ENCODE data around the gene ACLY. TPM values are rescaled to one million over a fixed set of nuclear protein-coding genes. Genes with fewer than 3 reads are reported as not detected.

ACLY gene
- total RNA-seq, 1 experiment from 2014 or later = 184 TPM

DNA sequence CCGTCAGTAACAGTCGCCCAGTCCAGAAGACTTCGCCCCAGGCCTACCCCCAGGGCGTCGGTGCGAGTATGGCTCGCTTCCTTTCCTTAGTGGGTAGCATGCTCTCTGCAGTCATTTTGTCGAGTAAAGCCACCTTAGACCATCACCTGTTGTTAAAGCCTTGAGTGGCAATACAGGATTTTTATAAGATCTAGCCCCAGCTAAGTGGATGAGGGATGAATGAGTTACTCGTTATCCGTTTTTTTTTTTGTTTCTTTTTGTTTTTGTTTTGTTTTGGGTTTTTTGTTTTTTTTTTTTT lies 53.2 kb downstream of the ACLY start:
- intact Hi-C loops (cut with micrococcal nuclease; ENCODE audit: unreplicated experiment) = loop anchor here (10.0 kb wide), 1 partner anchor 131 kb away; the partner anchor contains the start of gene HAP1
- Histone ChIP-seq H3K4me2 (peak overlapping the region; percentile 98), H3K9me3 (ENCODE audit: insufficient read depth, low read depth) (no peaks in the 10 kb centered on the region), H3K4me3 (peak overlapping the region; percentile 87; the same call in 1 of the 2 replicates), H3F3A (ENCODE audit: insufficient read depth, low read depth) (peaks cover 35% of the 10 kb centered on the region; the same call in 1 of the 2 replicates), H3K27me3 (ENCODE audit: insufficient read depth, low read depth) (no peaks in the 10 kb centered on the region), H2AFZ (peak overlapping the region; percentile 98), H3K79me2 (ENCODE audit: low read depth) (peaks cover 45% of the 10 kb centered on the region), H3K36me3 (ENCODE audit: low read depth) (peaks cover 4% of the 10 kb centered on the region), H3K4me1 (replicated peaks; ENCODE audit: insufficient read depth) (peaks cover 16% of the 10 kb centered on the region), H3K27ac (no peak overlapping the region), H4K20me1 (ENCODE audit: insufficient read depth) (peaks cover 23% of the 10 kb centered on the region), H3K9me2 (ENCODE audit: insufficient read depth) (no peaks in the 10 kb centered on the region)
- ChIA-PET POLR2A (ENCODE audit: unreplicated experiment) (interaction anchor here (0.6 kb wide), 2 partner anchors 14 to 247 kb away, joined by 3 to 6 read pairs; partner anchors contain the start of gene DHX58), CTCF (interaction anchor here (0.7 kb wide), 2 partner anchors 67 kb away, joined by 3 to 4 read pairs; no protein-coding TSS in a partner anchor)
- DNase-seq = no peak
- no peak for TF ChIP-seq EZH2 (IDR thresholded peaks at IDR 0.05; ENCODE audit: low read depth)
- TF ChIP-seq, protein P1, sequence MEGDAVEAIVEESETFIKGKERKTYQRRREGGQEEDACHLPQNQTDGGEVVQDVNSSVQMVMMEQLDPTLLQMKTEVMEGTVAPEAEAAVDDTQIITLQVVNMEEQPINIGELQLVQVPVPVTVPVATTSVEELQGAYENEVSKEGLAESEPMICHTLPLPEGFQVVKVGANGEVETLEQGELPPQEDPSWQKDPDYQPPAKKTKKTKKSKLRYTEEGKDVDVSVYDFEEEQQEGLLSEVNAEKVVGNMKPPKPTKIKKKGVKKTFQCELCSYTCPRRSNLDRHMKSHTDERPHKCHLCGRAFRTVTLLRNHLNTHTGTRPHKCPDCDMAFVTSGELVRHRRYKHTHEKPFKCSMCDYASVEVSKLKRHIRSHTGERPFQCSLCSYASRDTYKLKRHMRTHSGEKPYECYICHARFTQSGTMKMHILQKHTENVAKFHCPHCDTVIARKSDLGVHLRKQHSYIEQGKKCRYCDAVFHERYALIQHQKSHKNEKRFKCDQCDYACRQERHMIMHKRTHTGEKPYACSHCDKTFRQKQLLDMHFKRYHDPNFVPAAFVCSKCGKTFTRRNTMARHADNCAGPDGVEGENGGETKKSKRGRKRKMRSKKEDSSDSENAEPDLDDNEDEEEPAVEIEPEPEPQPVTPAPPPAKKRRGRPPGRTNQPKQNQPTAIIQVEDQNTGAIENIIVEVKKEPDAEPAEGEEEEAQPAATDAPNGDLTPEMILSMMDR (conservative IDR thresholded peaks at IDR 0.05) = no peak
- no TSS peak for BruUV-seq (replicated peaks)

DNA sequence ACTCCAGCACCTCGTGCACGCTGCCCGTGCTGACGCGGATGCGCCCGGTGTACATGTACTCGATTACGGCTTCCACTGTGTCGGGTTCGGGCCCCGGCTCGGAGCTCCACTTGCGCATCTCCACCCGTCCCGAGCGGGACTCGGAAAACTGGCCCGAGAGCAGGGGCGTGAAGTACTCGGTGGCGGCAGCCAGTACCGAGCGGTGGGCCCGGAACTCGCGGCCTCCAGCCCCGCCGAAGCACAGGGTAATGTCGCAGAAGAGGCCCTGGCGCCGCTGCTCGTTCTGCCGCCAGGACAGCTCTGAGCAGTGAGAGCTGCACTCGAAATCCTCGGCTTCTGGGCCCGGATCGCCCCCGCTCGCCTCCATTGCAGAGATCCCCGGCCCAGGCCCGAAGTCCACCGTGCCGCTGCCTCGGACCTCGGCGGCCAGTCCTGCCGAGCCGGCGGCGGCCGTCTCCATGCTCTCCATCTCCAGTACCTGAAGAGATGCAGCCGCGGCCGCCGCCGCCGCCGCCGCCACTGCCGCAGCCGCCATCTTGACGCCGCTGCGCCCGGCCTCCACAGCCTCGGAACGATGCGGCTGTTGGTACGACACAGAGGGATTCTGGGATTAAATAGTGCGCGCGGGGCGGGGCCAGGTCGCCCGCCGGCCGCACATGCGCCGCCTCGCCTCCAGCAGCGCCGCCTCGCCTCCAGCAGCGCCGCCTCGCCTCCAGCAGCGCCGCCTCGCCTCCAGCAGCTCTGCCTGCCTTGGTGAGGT lies 53.7 kb downstream of the ACLY start, which contains the start of gene KLHL11:
TSS of gene KLHL11 (minus strand) at position 588 of the 760 bp plus-strand sequence. CDS start at position 535, 53 bp downstream.
- Histone ChIP-seq H3K36me3 (ENCODE audit: low read depth) (peaks cover 4% of the 10 kb centered on the region), H3K79me2 (ENCODE audit: low read depth) (peaks cover 51% of the 10 kb centered on the region), H3F3A (ENCODE audit: insufficient read depth, low read depth) (peaks cover 31% of the 10 kb centered on the region; the same call in 1 of the 2 replicates), H3K27me3 (ENCODE audit: insufficient read depth, low read depth) (no peaks in the 10 kb centered on the region), H2AFZ (peak within 1 kb of the TSS; percentile 98), H4K20me1 (ENCODE audit: insufficient read depth) (peaks cover 29% of the 10 kb centered on the region), H3K9me3 (ENCODE audit: insufficient read depth, low read depth) (no peaks in the 10 kb centered on the region), H3K27ac (peak within 1 kb of the TSS; percentile 44), H3K4me2 (peak within 1 kb of the TSS; percentile 98), H3K9me2 (ENCODE audit: insufficient read depth) (no peaks in the 10 kb centered on the region), H3K4me3 (peak within 1 kb of the TSS; percentile 87), H3K4me1 (replicated peaks; ENCODE audit: insufficient read depth) (peaks cover 16% of the 10 kb centered on the region)
- DNase-seq = peak; percentile 66 to 84
- ChIA-PET CTCF (interaction anchor here (0.7 kb wide), 2 partner anchors 66 to 68 kb away, joined by 3 to 4 read pairs; no protein-coding TSS in a partner anchor), POLR2A (ENCODE audit: unreplicated experiment) (interaction anchor here (0.6 kb wide), 3 partner anchors 14 to 248 kb away, joined by 3 to 6 read pairs (median 4); partner anchors contain the start of gene DHX58)
- TF ChIP-seq, protein P1 (conservative IDR thresholded peaks at IDR 0.05) = no peak
- TF ChIP-seq EZH2 (IDR thresholded peaks at IDR 0.05; ENCODE audit: low read depth) = no peak
- intact Hi-C loops (cut with micrococcal nuclease; ENCODE audit: unreplicated experiment) = loop anchor here (10.0 kb wide), 1 partner anchor 130 kb away; the partner anchor contains the start of gene HAP1
- BruUV-seq (replicated peaks) = no TSS peak

DNA sequence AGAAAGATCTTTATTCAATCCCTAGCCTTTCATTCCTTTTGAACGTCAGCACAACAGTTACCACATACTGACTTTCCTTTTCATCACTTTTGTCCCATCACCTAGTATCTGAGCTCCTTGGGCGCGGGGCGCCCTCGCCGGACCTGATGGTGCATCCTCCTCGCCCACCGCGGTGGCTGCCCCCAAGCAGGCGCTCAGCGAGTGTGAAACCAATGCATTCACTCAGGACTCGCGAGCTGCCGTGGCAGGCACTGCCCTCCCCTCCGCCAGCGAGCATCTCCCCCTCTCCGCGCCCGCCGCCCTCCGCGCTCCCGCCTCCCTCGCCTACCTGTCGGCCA lies 54.3 kb downstream of the ACLY start:
- intact Hi-C loops (cut with micrococcal nuclease; ENCODE audit: unreplicated experiment) = loop anchor here (10.0 kb wide), 1 partner anchor 130 kb away; the partner anchor contains the start of gene HAP1
- Histone ChIP-seq H3K9me2 (ENCODE audit: insufficient read depth) (no peaks in the 10 kb centered on the region), H3K9me3 (ENCODE audit: insufficient read depth, low read depth) (no peaks in the 10 kb centered on the region), H3K27me3 (ENCODE audit: insufficient read depth, low read depth) (no peaks in the 10 kb centered on the region), H3K4me2 (peak overlapping the region; percentile 98), H3K27ac (peak overlapping the region; percentile 44), H3K79me2 (ENCODE audit: low read depth) (peaks cover 56% of the 10 kb centered on the region), H3F3A (ENCODE audit: insufficient read depth, low read depth) (peaks cover 26% of the 10 kb centered on the region; the same call in 1 of the 2 replicates), H3K4me3 (peak overlapping the region; percentile 87), H2AFZ (peak overlapping the region; percentile 98), H4K20me1 (ENCODE audit: insufficient read depth) (peaks cover 34% of the 10 kb centered on the region), H3K4me1 (replicated peaks; ENCODE audit: insufficient read depth) (peaks cover 16% of the 10 kb centered on the region), H3K36me3 (ENCODE audit: low read depth) (peaks cover 3% of the 10 kb centered on the region)
- ChIA-PET POLR2A (ENCODE audit: unreplicated experiment) (interaction anchor here (0.6 kb wide), 1 partner anchor 91 kb away, joined by 4 read pairs; no protein-coding TSS in a partner anchor), CTCF (no interaction called here)
- BruUV-seq (replicated peaks) = no TSS peak
- no peak for TF ChIP-seq EZH2 (IDR thresholded peaks at IDR 0.05; ENCODE audit: low read depth)
- TF ChIP-seq, protein P1 (conservative IDR thresholded peaks at IDR 0.05) = no peak
- no peak for DNase-seq

Measured in PC-9 (cell line).